Endothelial cell (in vitro differentiated cells): ENCODE data around the gene CPE. TPM values are rescaled to one million over a fixed set of nuclear protein-coding genes. Genes with fewer than 3 reads are reported as not detected.

Experiments
- DNase-seq: peaks from one replicate; pipeline ENCODE4 v3.0.0; 2021; ENCODE audit warnings: low spot score
- H3K27ac Mint-ChIP-seq: one replicate; pipeline ENCODE4 v1.8.0; 2021; ENCODE audit warnings: mixed read lengths, inconsistent platforms; ENCODE audit not compliant: unreplicated experiment
- H3K27me3 Mint-ChIP-seq: one replicate; pipeline ENCODE4 v1.8.0; 2021; ENCODE audit warnings: mild to moderate bottlenecking, moderate library complexity, mixed read lengths, inconsistent platforms; ENCODE audit not compliant: unreplicated experiment
- H3K36me3 Mint-ChIP-seq: one replicate; pipeline ENCODE4 v1.8.0; 2021; ENCODE audit warnings: mild to moderate bottlenecking, low read depth, mixed read lengths, inconsistent platforms; ENCODE audit not compliant: unreplicated experiment
- H3K4me1 Mint-ChIP-seq: one replicate; pipeline ENCODE4 v1.8.0; 2021; ENCODE audit warnings: mild to moderate bottlenecking, mixed read lengths, inconsistent platforms; ENCODE audit not compliant: unreplicated experiment
- H3K4me3 Mint-ChIP-seq: one replicate; pipeline ENCODE4 v1.8.0; 2021; ENCODE audit warnings: mild to moderate bottlenecking, mixed read lengths, inconsistent platforms; ENCODE audit not compliant: unreplicated experiment
- H3K9me3 Mint-ChIP-seq: one replicate; pipeline ENCODE4 v1.8.0; 2021; ENCODE audit warnings: mixed read lengths, inconsistent platforms; ENCODE audit not compliant: unreplicated experiment
- total RNA-seq: library from RNA; stranded (reverse); fragmentation: NEBNext Ultra II Directional; extraction: Animal tissue kit (Norgen Biotek cat#: 25700); gene quantifications from one replicate; pipeline ENCODE4 v1.2.1, GENCODE V29; 2021; ENCODE audit not compliant: unreplicated experiment
- TF ChIP-seq, protein P1 (sequence below): fragments of 200-600 bp; sonication (generic); IDR thresholded peaks from one replicate; pipeline ENCODE4 v1.5.0; 2021; ENCODE audit warnings: antibody characterized with exemption; ENCODE audit not compliant: unreplicated experiment

CPE gene
- total RNA-seq, 1 donor from 2014 or later = 2.3 TPM

- Mint-ChIP-seq H3K9me3 (no peaks in the 10 kb centered on the region), H3K27ac (no peak overlapping the region)
- DNase-seq = no peak
These were observed 60.5 kb downstream of the CPE start for GRCh38 chr4:165439344-165439743.

GRCh38 chr4:165439981-165440380, 61.2 kb downstream of the CPE start:
- no peaks in the 10 kb centered on the region for H3K27me3 Mint-ChIP-seq
- no peaks in the 10 kb centered on the region for H3K4me1 Mint-ChIP-seq
- no peaks in the 10 kb centered on the region for H3K36me3 Mint-ChIP-seq
- DNase-seq = no peak
- TF ChIP-seq, protein P1, sequence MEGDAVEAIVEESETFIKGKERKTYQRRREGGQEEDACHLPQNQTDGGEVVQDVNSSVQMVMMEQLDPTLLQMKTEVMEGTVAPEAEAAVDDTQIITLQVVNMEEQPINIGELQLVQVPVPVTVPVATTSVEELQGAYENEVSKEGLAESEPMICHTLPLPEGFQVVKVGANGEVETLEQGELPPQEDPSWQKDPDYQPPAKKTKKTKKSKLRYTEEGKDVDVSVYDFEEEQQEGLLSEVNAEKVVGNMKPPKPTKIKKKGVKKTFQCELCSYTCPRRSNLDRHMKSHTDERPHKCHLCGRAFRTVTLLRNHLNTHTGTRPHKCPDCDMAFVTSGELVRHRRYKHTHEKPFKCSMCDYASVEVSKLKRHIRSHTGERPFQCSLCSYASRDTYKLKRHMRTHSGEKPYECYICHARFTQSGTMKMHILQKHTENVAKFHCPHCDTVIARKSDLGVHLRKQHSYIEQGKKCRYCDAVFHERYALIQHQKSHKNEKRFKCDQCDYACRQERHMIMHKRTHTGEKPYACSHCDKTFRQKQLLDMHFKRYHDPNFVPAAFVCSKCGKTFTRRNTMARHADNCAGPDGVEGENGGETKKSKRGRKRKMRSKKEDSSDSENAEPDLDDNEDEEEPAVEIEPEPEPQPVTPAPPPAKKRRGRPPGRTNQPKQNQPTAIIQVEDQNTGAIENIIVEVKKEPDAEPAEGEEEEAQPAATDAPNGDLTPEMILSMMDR = no peak
- no peaks in the 10 kb centered on the region for H3K9me3 Mint-ChIP-seq
- H3K4me3 Mint-ChIP-seq = no peak overlapping the region
- H3K27ac Mint-ChIP-seq = no peak overlapping the region

More at GRCh38 chr4:165439344-165439743, 60.5 kb downstream of the CPE start:
- H3K4me1 Mint-ChIP-seq = no peaks in the 10 kb centered on the region
- no peaks in the 10 kb centered on the region for H3K36me3 Mint-ChIP-seq
- TF ChIP-seq, protein P1 = no peak
- H3K27me3 Mint-ChIP-seq = no peaks in the 10 kb centered on the region
- H3K4me3 Mint-ChIP-seq = no peak overlapping the region

- Mint-ChIP-seq H3K4me3 (no peak overlapping the region), H3K27ac (no peak overlapping the region), H3K4me1 (no peaks in the 10 kb centered on the region), H3K36me3 (no peaks in the 10 kb centered on the region), H3K9me3 (no peaks in the 10 kb centered on the region), H3K27me3 (no peaks in the 10 kb centered on the region)
- no peak for DNase-seq
- TF ChIP-seq, protein P1 = no peak
These were observed 61.8 kb downstream of the CPE start for GRCh38 chr4:165440415-165441158.

DNA sequence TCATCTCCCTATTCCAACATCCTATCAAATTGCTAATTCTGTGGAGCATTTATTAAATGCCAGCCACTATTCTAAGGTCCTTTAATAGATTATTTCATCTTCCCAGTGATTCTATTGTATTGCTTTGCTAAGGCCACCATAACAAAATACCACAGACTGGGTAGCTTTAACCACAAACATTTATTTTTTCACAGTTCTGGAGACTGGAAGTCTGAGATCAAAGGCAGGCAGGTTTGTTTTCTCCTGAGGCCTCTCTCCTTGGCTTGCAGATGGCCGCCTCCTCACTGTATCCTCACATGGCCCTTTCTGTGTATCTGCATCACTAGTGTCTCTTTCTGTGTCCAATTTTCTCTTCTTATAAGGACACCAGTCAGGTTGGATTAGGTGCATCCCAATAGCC, 64.5 kb downstream of the CPE start:
- no peaks in the 10 kb centered on the region for H3K9me3 Mint-ChIP-seq
- no peaks in the 10 kb centered on the region for H3K4me1 Mint-ChIP-seq
- H3K27ac Mint-ChIP-seq = no peak overlapping the region
- H3K36me3 Mint-ChIP-seq = no peaks in the 10 kb centered on the region
- TF ChIP-seq, protein P1 = no peak
- H3K4me3 Mint-ChIP-seq = no peak overlapping the region
- no peak for DNase-seq
- H3K27me3 Mint-ChIP-seq = no peaks in the 10 kb centered on the region

DNA sequence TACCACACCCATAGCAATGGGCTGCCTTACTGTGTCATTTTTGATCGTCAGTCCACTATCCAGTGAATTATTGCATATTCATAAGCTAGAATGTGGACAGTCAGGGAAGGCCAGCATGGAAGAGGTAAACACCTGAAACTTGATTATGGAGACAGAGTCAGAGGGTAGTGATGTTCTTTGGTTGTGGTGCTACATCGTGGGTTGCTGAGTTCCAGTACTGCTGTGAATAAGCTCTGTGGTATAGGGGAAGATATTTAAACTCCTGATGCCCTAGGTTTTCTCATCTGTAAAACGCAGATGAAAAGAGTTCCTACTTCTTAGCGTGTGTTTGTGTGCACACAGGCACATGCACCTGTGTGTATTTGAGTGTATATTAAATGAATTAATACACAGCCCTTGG, 69.9 kb downstream of the CPE start:
- no peaks in the 10 kb centered on the region for H3K4me1 Mint-ChIP-seq
- H3K4me3 Mint-ChIP-seq = no peak overlapping the region
- no peaks in the 10 kb centered on the region for H3K9me3 Mint-ChIP-seq
- DNase-seq = no peak
- no peak overlapping the region for H3K27ac Mint-ChIP-seq
- H3K27me3 Mint-ChIP-seq = peaks cover 1% of the 10 kb centered on the region
- TF ChIP-seq, protein P1 = no peak
- no peaks in the 10 kb centered on the region for H3K36me3 Mint-ChIP-seq
